HG03280 (cell line): ENCODE data around the gene SH3RF3.
A peak's percentile ranks its signal among the peaks of the same experiment; 100 is the strongest.
"Not testable (repeated sequence)": the region's sequence is repeated elsewhere in the genome, so short reads cannot be mapped to it uniquely, and the experiment has no call there.

Source experiments
- ATAC-seq: cut with Tn5 transposase; IDR thresholded peaks from one replicate; pipeline ENCODE4 v1.9.1; 2021; ENCODE audit warnings: mild to moderate bottlenecking, moderate library complexity; ENCODE audit not compliant: unreplicated experiment

The SH3RF3 gene

GRCh38 chr2:109528811-109529501, 400.0 kb downstream of the SH3RF3 start:
- no peak for ATAC-seq

GRCh38 chr2:109529532-109530449, 400.8 kb downstream of the SH3RF3 start:
- no peak for ATAC-seq

- no peak for ATAC-seq
These were observed 401.7 kb downstream of the SH3RF3 start for GRCh38 chr2:109530712-109531111.

GRCh38 chr2:109531221-109531620, 402.2 kb downstream of the SH3RF3 start:
- ATAC-seq, result no peak

- no peak for ATAC-seq
These were observed 403.1 kb downstream of the SH3RF3 start for GRCh38 chr2:109531896-109532727.

- ATAC-seq, result no peak
These were observed 403.7 kb downstream of the SH3RF3 start for GRCh38 chr2:109532728-109533076.

GRCh38 chr2:109533823-109534222, 404.8 kb downstream of the SH3RF3 start:
- no peak for ATAC-seq

- no peak for ATAC-seq
These were observed 406.4 kb downstream of the SH3RF3 start for GRCh38 chr2:109535217-109535946.

- not testable (repeated sequence) for ATAC-seq
These were observed 407.6 kb downstream of the SH3RF3 start for GRCh38 chr2:109536556-109536955.

GRCh38 chr2:109537565-109538222, 408.7 kb downstream of the SH3RF3 start:
- ATAC-seq, result no peak

GRCh38 chr2:109538546-109538945, 409.5 kb downstream of the SH3RF3 start:
- ATAC-seq, result no peak

GRCh38 chr2:109542384-109542783, 413.4 kb downstream of the SH3RF3 start:
- no peak for ATAC-seq

- ATAC-seq, result peak; percentile 79
These were observed 417.1 kb downstream of the SH3RF3 start for GRCh38 chr2:109545828-109546713.

- no peak for ATAC-seq
These were observed 418.3 kb downstream of the SH3RF3 start for GRCh38 chr2:109547280-109547679.

GRCh38 chr2:109549016-109549590, 420.1 kb downstream of the SH3RF3 start:
- ATAC-seq, result no peak
